ENCODE measurements around the gene NHSL1.

- TF ChIP-seq CTCF (IDR thresholded peaks at IDR 0.05; ENCODE audit: insufficient read depth, low read length, poor library complexity, severe bottlenecking) (no peak), EZH2phosphoT487 (conservative IDR thresholded peaks at IDR 0.05; ENCODE audit: low read length) (no peak)
Observed at GRCh38 chr6:138492871-138493270, 6.4 kb downstream of the NHSL1 start.
